ENCODE results near the gene CROT. TPM values are rescaled to one million over a fixed set of nuclear protein-coding genes. Genes with fewer than 3 reads are reported as not detected.

The CROT gene
- total RNA-seq, 1 donor from 2014 or later, result 8.4 TPM

GRCh38 chr7:87344446-87344845 lies 1.0 kb upstream of the CROT start:
- Histone ChIP-seq H3K4me1 (peaks cover 14% of the 10 kb centered on the region), H3K36me3 (peaks cover 14% of the 10 kb centered on the region), H3K4me3 (peak overlapping the region; percentile 77), H3K27ac (peak overlapping the region; percentile 85), H3K27me3 (no peaks in the 10 kb centered on the region), H3K9me3 (no peaks in the 10 kb centered on the region)
- DNase-seq (no peak), ATAC-seq (no peak)
- intact Hi-C loops (cut with DNase I), result no loop called here
- no peak for TF ChIP-seq CTCF (IDR thresholded peaks at IDR 0.05)

GRCh38 chr7:87345962-87346371 lies 503 bp downstream of the CROT start:
- ATAC-seq (peak; percentile 1), DNase-seq (no peak)
- peaks cover 15% of the 10 kb centered on the region for H3K36me3 ChIP-seq
- H3K4me1 ChIP-seq, result peaks cover 14% of the 10 kb centered on the region
- no peaks in the 10 kb centered on the region for H3K9me3 ChIP-seq
- intact Hi-C loops (cut with DNase I), result no loop called here
- no peaks in the 10 kb centered on the region for H3K27me3 ChIP-seq
- TF ChIP-seq CTCF (IDR thresholded peaks at IDR 0.05), result no peak
- H3K4me3 ChIP-seq, result peak overlapping the region; percentile 77
- H3K27ac ChIP-seq, result peak overlapping the region; percentile 85

- Histone ChIP-seq H3K4me3 (no peak overlapping the region), H3K4me1 (peaks cover 14% of the 10 kb centered on the region), H3K36me3 (peaks cover 15% of the 10 kb centered on the region), H3K27me3 (no peaks in the 10 kb centered on the region), H3K9me3 (no peaks in the 10 kb centered on the region), H3K27ac (no peak overlapping the region)
- DNase-seq (no peak), ATAC-seq (no peak)
- intact Hi-C loops (cut with DNase I), result no loop called here
- TF ChIP-seq CTCF (IDR thresholded peaks at IDR 0.05), result no peak
Observed at GRCh38 chr7:87347207-87347606, 1.7 kb downstream of the CROT start.

- DNase-seq (no peak), ATAC-seq (no peak)
- TF ChIP-seq CTCF (IDR thresholded peaks at IDR 0.05), result no peak
- no peaks in the 10 kb centered on the region for H3K9me3 ChIP-seq
- no peak overlapping the region for H3K4me3 ChIP-seq
- H3K27me3 ChIP-seq, result no peaks in the 10 kb centered on the region
- intact Hi-C loops (cut with DNase I), result no loop called here
- H3K4me1 ChIP-seq, result peaks cover 14% of the 10 kb centered on the region
- H3K27ac ChIP-seq, result no peak overlapping the region
- peaks cover 15% of the 10 kb centered on the region for H3K36me3 ChIP-seq
Observed at GRCh38 chr7:87347664-87348063, 2.2 kb downstream of the CROT start.

GRCh38 chr7:87354749-87355148 lies 9.3 kb downstream of the CROT start:
- Histone ChIP-seq H3K4me1 (no peaks in the 10 kb centered on the region), H3K4me3 (no peak overlapping the region), H3K9me3 (no peaks in the 10 kb centered on the region), H3K36me3 (peaks cover 9% of the 10 kb centered on the region), H3K27me3 (no peaks in the 10 kb centered on the region), H3K27ac (no peak overlapping the region)
- ATAC-seq (no peak), DNase-seq (no peak)
- intact Hi-C loops (cut with DNase I), result no loop called here
- TF ChIP-seq CTCF (IDR thresholded peaks at IDR 0.05), result no peak

- no peak overlapping the region for H3K27ac ChIP-seq
- TF ChIP-seq CTCF (IDR thresholded peaks at IDR 0.05), result no peak
- DNase-seq (no peak), ATAC-seq (no peak)
- H3K9me3 ChIP-seq, result no peaks in the 10 kb centered on the region
- H3K4me1 ChIP-seq, result no peaks in the 10 kb centered on the region
- H3K27me3 ChIP-seq, result no peaks in the 10 kb centered on the region
- H3K36me3 ChIP-seq, result no peaks in the 10 kb centered on the region
- H3K4me3 ChIP-seq, result no peak overlapping the region
- intact Hi-C loops (cut with DNase I), result no loop called here
Observed at GRCh38 chr7:87356448-87356847, 11.0 kb downstream of the CROT start.

All from upper lobe of right lung (tissue), 1 donor.